NCI-H2171 (cell line): Measurements from ENCODE around the gene ZNF212.
A peak's percentile ranks its signal among the peaks of the same experiment; 100 is the strongest.

Experiments
- DNase-seq: peaks from one replicate; lab custom pipeline; 2025; lab: John Stamatoyannopoulos, UW

The ZNF212 gene

GRCh38 chr7:149284850-149285585 lies 45.6 kb downstream of the ZNF212 start:
- peak; percentile 96 for DNase-seq

- DNase-seq = no peak
Observed at GRCh38 chr7:149285603-149286002, 46.2 kb downstream of the ZNF212 start.

- DNase-seq = no peak
Observed at GRCh38 chr7:149286811-149287400, 47.5 kb downstream of the ZNF212 start.

GRCh38 chr7:149287622-149288021 lies 48.2 kb downstream of the ZNF212 start:
- no peak for DNase-seq

- DNase-seq = no peak
Observed at GRCh38 chr7:149289262-149289661, 49.8 kb downstream of the ZNF212 start.

GRCh38 chr7:149289856-149290255 lies 50.4 kb downstream of the ZNF212 start:
- no peak for DNase-seq

- no peak for DNase-seq
Observed at GRCh38 chr7:149291036-149291780, 51.8 kb downstream of the ZNF212 start.

- DNase-seq = no peak
Observed at GRCh38 chr7:149291781-149292461, 52.5 kb downstream of the ZNF212 start.

- DNase-seq = no peak
Observed at GRCh38 chr7:149292462-149292823, 53.0 kb downstream of the ZNF212 start.

- DNase-seq = no peak
Observed at GRCh38 chr7:149293338-149293737, 53.9 kb downstream of the ZNF212 start.

- no peak for DNase-seq
Observed at GRCh38 chr7:149293946-149294633, 54.6 kb downstream of the ZNF212 start.

GRCh38 chr7:149294634-149295480 lies 55.4 kb downstream of the ZNF212 start:
- DNase-seq = no peak

GRCh38 chr7:149295481-149295850 lies 56.0 kb downstream of the ZNF212 start:
- DNase-seq = no peak

- DNase-seq = no peak
Observed at GRCh38 chr7:149296368-149296767, 56.9 kb downstream of the ZNF212 start.

GRCh38 chr7:149297034-149297755 lies 57.7 kb downstream of the ZNF212 start:
- DNase-seq = no peak

- no peak for DNase-seq
Observed at GRCh38 chr7:149300620-149301285, 61.3 kb downstream of the ZNF212 start.

GRCh38 chr7:149302222-149302621 lies 62.8 kb downstream of the ZNF212 start:
- DNase-seq = no peak

GRCh38 chr7:149302865-149303264 lies 63.4 kb downstream of the ZNF212 start:
- DNase-seq = no peak

- no peak for DNase-seq
Observed at GRCh38 chr7:149304006-149304405, 64.6 kb downstream of the ZNF212 start.
